ENCODE measurements around the gene NEU2. TPM values are rescaled to one million over a fixed set of nuclear protein-coding genes. Genes with fewer than 3 reads are reported as not detected.

NEU2 gene
- total and polyA plus RNA-seq, 2 of the 4 experiments (the other 2 are of a cell fraction), result not detected

DNA sequence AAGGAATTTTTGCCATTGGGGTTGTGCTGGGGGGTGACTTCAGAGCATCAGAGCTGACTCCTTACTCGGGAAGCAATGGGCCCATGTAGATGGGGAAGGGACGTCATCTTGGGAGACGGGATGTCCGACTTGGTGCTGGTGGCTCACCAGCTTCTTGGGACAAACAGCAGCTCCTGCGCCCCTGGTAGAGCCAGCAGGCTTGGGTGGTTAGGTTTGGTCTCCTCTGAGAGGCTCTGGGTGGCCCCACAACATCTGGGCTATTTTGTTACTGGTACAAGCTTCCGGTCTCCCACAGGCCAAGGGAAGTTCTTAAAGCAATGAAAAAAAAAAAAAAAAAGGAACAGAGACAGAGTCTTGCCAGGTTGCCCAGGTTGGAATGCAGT lies 21.2 kb upstream of the NEU2 start:
- Histone ChIP-seq H3K9me3 (ENCODE audit: control insufficient read depth, insufficient read depth, low read length) (no peaks in the 10 kb centered on the region), H3K9ac (ENCODE audit: low read depth, low read length) (no peak overlapping the region), H2AFZ (replicated peaks; ENCODE audit: low read length, poor library complexity) (no peak overlapping the region), H3K4ac (ENCODE audit: low read depth, low read length) (no peak overlapping the region), H3K4me3 (ENCODE audit: insufficient read depth, low read depth, low read length) (no peak overlapping the region), H3K79me1 (ENCODE audit: low read depth in 1 of 2, low read length in 2 of 2) (no peaks in the 10 kb centered on the region), H4K91ac (ENCODE audit: insufficient read depth, low read depth, low read length) (no peak overlapping the region), H2AK5ac (ENCODE audit: low read depth, low read length) (no peak overlapping the region), H4K20me1 (ENCODE audit: insufficient read depth, low read length) (no peaks in the 10 kb centered on the region), H3K36me3 (ENCODE audit: control insufficient read depth, insufficient read depth, low read length) (no peaks in the 10 kb centered on the region), H2BK20ac (ENCODE audit: low read depth, low read length) (no peak overlapping the region), H2BK15ac (ENCODE audit: low read depth, low read length) (no peak overlapping the region), H3K23ac (ENCODE audit: low read depth, low read length) (no peak overlapping the region), H2AK9ac (replicated peaks; ENCODE audit: low read depth, low read length, poor library complexity) (no peak overlapping the region), H2BK5ac (ENCODE audit: low read depth, low read length, poor library complexity, severe bottlenecking) (no peak overlapping the region), H3K4me2 (ENCODE audit: low read depth, low read length) (no peak overlapping the region), H3K9me1 (ENCODE audit: insufficient read depth, low read length) (no peaks in the 10 kb centered on the region), H3K4me1 (ENCODE audit: control insufficient read depth, insufficient read depth, low read length) (no peaks in the 10 kb centered on the region), H2BK120ac (ENCODE audit: low read depth, low read length) (no peak overlapping the region), H3K18ac (ENCODE audit: low read depth, low read length) (no peak overlapping the region), H3K27ac (ENCODE audit: insufficient read depth, low read length) (no peak overlapping the region), H3K27me3 (ENCODE audit: control insufficient read depth, insufficient read depth, low read length) (peaks cover 6% of the 10 kb centered on the region; the same call in 1 of the 2 replicates), H4K8ac (ENCODE audit: low read depth in 2 of 2, low read length in 2 of 2) (no peak overlapping the region), H3K14ac (replicated peaks; ENCODE audit: low read depth, low read length) (no peak overlapping the region), H3K56ac (ENCODE audit: extremely low read depth, insufficient read depth, low read length) (no peak overlapping the region), H4K5ac (ENCODE audit: low read depth, low read length) (no peak overlapping the region)
- TF ChIP-seq RFX5 (IDR thresholded peaks at IDR 0.05; ENCODE audit: low read depth, low read length) (no peak), RCOR1 (IDR thresholded peaks at IDR 0.05; ENCODE audit: insufficient replicate concordance, low read length) (no peak), RAD21 (IDR thresholded peaks at IDR 0.05; ENCODE audit: low read length) (no peak), MAFK (IDR thresholded peaks at IDR 0.05; ENCODE audit: low read depth, low read length) (no peak), FOS (IDR thresholded peaks at IDR 0.05; ENCODE audit: low read depth, low read length) (no peak), CEBPB (IDR thresholded peaks at IDR 0.05; ENCODE audit: low read depth, low read length) (no peak), CHD1 (IDR thresholded peaks at IDR 0.05; ENCODE audit: low read depth, low read length) (no peak)
- TF ChIP-seq, protein P1, sequence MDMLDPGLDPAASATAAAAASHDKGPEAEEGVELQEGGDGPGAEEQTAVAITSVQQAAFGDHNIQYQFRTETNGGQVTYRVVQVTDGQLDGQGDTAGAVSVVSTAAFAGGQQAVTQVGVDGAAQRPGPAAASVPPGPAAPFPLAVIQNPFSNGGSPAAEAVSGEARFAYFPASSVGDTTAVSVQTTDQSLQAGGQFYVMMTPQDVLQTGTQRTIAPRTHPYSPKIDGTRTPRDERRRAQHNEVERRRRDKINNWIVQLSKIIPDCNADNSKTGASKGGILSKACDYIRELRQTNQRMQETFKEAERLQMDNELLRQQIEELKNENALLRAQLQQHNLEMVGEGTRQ (IDR thresholded peaks at IDR 0.05; ENCODE audit: low read depth, low read length), result no peak
- CTCF ChIA-PET, result no interaction called here
- 78% methylated on average over 3 of the region's 6 CpGs; no CpG with 5 or more reads in 1 of the 2 experiments for WGBS, 2 experiments (ENCODE audit: extremely low coverage in 2 of 2, insufficient read length in 1 of 2)
- dilution Hi-C loops (cut with HindIII; ENCODE audit: low sequenced_read_pairs, unreplicated experiment) (no loop called here), in situ Hi-C loops (cut with MboI; ENCODE audit: low sequenced_read_pairs) (no loop called here), intact Hi-C loops (cut with micrococcal nuclease) (no loop called here)
- BruUV-seq (replicated peaks), result no TSS peak
- no peak for DNase-seq
- ATAC-seq (ENCODE audit: low read depth), result no peak
- POLR2A ChIA-PET (ENCODE audit: unreplicated experiment), result no interaction called here

All from IMR-90 (cell line).